Heart right ventricle (tissue), 16 donors: Measurements from ENCODE around the gene NRIP1. TPM values are rescaled to one million over a fixed set of nuclear protein-coding genes. Genes with fewer than 3 reads are reported as not detected.

ENCODE experiments used
- ATAC-seq, 8 donors: fragments of 200-7000 bp; cut with Tn5 transposase; one replicate each; pipeline ENCODE4 v1.9.1; 2020; ENCODE audit warnings: mild to moderate bottlenecking in 8 of 8, moderate library complexity in 8 of 8, moderate number of reproducible peaks in 1 of 8
- DNase-seq, 2 donors: peaks; one replicate each; pipeline ENCODE4 v3.0.0-alpha.2; 2020
- H3K27ac ChIP-seq, 10 donors: fragments of 200-600 bp; sonication (generic) in 2 of 10; one replicate each; pipeline versions ENCODE4 v1.5.0 to v1.8.0; 2020 to 2022; ENCODE audit warnings: mild to moderate bottlenecking in 3 of 10
- H3K27me3 ChIP-seq, 7 donors: fragments of 200-600 bp; one replicate each; pipeline ENCODE4 v1.8.0; 2021 to 2022; ENCODE audit warnings: mild to moderate bottlenecking in 2 of 7
- H3K36me3 ChIP-seq, 9 donors: fragments of 200-600 bp; sonication (generic) in 1 of 9; one replicate each; pipeline versions ENCODE4 v1.5.0 to v1.8.0; 2020 to 2022; ENCODE audit warnings: mild to moderate bottlenecking in 2 of 9
- H3K4me1 ChIP-seq, 9 donors: fragments of 200-600 bp; sonication (generic) in 1 of 9; one replicate each; pipeline versions ENCODE4 v1.5.0 to v1.8.0; 2020 to 2022; ENCODE audit warnings: mild to moderate bottlenecking in 4 of 9
- H3K4me3 ChIP-seq, 10 donors: fragments of 200-600 bp; sonication (generic) in 2 of 10; one replicate each; pipeline versions ENCODE4 v1.5.0 to v1.8.0; 2020 to 2022; ENCODE audit warnings: mild to moderate bottlenecking in 7 of 10, moderate library complexity in 2 of 10
- H3K9me3 ChIP-seq, 11 donors: fragments of 200-600 bp in 10 of 11; sonication (generic) in 2 of 11; one replicate each; pipeline versions ENCODE4 v1.5.0 to v1.8.0; 2013 to 2022; ENCODE audit warnings: mild to moderate bottlenecking in 2 of 11, control low read depth in 1 of 11, moderate library complexity in 1 of 11
- WGBS, 2 donors: extraction: QIAGEN DNeasy Blood & Tissue Kit; methylation state at CpG; one replicate each; pipeline ENCODE4 v1.1.7; 2013; ENCODE audit warnings: inconsistent platforms in 1 of 2; 5-methylcytosine and 5-hydroxymethylcytosine counted together
- intact Hi-C, 10 donors: fragments of 100-400 bp; cut with DNase I; formaldehyde crosslinking; loops; one replicate each; pipeline versions ENCODE4 v1.11.1 to v1.14.2; 2022
- polyA plus RNA-seq, 2 donors: library from polyadenylated mRNA; stranded (reverse); fragments of 200-250 nt; gene quantifications; one replicate each; pipeline ENCODE4 v1.2.3, GENCODE V29; 2013
- total RNA-seq, 10 donors: library from RNA; stranded (reverse); fragmentation: NEBNext Ultra II Directional in 3 of 10; extraction: Animal tissue kit (Norgen Biotek cat#: 25700) in 3 of 10; gene quantifications; one replicate each; pipeline versions ENCODE4 v1.2.1 to v1.2.4, GENCODE V29; 2021 to 2023
- TF ChIP-seq, protein P1 (sequence below), 9 donors: fragments of 200-600 bp; sonication (generic) in 2 of 9; IDR thresholded peaks; one replicate each; pipeline versions ENCODE4 v1.5.0 to v1.8.0; 2021 to 2022; ENCODE audit warnings: antibody characterized with exemption in 9 of 9, mild to moderate bottlenecking in 5 of 9, moderate library complexity in 1 of 9
- donor health status: Arrhythmogenic right ventricular cardiomyopathy.
- donor health status: ischemic (EF 13 %, LVEDD 7.1; RV severe dilation, severe dysfunction).
- donor health status: healthy with polysubstance abuse.
- donor health status: DM: no; HTN: yes; CAD: no.
- donor health status: DM: no; HTN: no; CAD: no.
- donor health status: ischemic (EF 25% LVEDD 6.9; RV normal size, moderate dysfunction).
- donor health status: ischemic (EF 25% LVEDD 5.7; RV mildly dilated, moderate dysfunction).
- donor health status: healthy.
- donor health status: DM: yes; HTN: yes; CAD: no.
- donor health status: Ischemic cardiomyopathy.
- donor health status: ischemic (EF 35%, LVEDD 5.7; RV mildly dilated, moderate dysfunction).
- donor health status: nonischemic (EF 11% LVEDD 7.7; RV severe dilation, severe dysfunction).
- donor health status: DM: yes; HTN: yes; CAD: no.
- donor health status: PGD.
- donor health status: ischemic (EF 29% LVEDD 5.4; RV normal size, mild dysfunction).
- donor health status: nonischemic (EF 23%, LVEDD 6.1; RV moderate dilation, normal function).

The NRIP1 gene
- total and polyA plus RNA-seq, 12 donors: 3.2 to 40.3 (median 17.4) TPM

- TF ChIP-seq, protein P1, sequence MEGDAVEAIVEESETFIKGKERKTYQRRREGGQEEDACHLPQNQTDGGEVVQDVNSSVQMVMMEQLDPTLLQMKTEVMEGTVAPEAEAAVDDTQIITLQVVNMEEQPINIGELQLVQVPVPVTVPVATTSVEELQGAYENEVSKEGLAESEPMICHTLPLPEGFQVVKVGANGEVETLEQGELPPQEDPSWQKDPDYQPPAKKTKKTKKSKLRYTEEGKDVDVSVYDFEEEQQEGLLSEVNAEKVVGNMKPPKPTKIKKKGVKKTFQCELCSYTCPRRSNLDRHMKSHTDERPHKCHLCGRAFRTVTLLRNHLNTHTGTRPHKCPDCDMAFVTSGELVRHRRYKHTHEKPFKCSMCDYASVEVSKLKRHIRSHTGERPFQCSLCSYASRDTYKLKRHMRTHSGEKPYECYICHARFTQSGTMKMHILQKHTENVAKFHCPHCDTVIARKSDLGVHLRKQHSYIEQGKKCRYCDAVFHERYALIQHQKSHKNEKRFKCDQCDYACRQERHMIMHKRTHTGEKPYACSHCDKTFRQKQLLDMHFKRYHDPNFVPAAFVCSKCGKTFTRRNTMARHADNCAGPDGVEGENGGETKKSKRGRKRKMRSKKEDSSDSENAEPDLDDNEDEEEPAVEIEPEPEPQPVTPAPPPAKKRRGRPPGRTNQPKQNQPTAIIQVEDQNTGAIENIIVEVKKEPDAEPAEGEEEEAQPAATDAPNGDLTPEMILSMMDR (IDR thresholded peaks at IDR 0.05): no peak
- no peak for ATAC-seq
- WGBS, 2 donors: 87 to 88% methylated on average over 5 of the region's 5 CpGs
Observed at GRCh38 chr21:15027056-15027455, 37.7 kb downstream of the NRIP1 start.

GRCh38 chr21:15026370-15026769, 38.4 kb downstream of the NRIP1 start:
- DNase-seq: no peak
- ATAC-seq: no peak
- TF ChIP-seq, protein P1 (IDR thresholded peaks at IDR 0.05): no peak
- WGBS, 2 donors: 86 to 88% methylated on average over 2 of the region's 2 CpGs
- no peaks in the 10 kb centered on the region for H3K27me3 ChIP-seq
- H3K36me3 ChIP-seq: no peaks in the 10 kb centered on the region
- intact Hi-C loops: no loop called here
- H3K4me1 ChIP-seq: peaks cover 0 to 18% (median 0%) of the 10 kb centered on the region in 9 donors
- no peak overlapping the region for H3K4me3 ChIP-seq
- H3K27ac ChIP-seq: no peak overlapping the region
- H3K9me3 ChIP-seq: peaks cover 0 to 3% (median 0%) of the 10 kb centered on the region in 11 donors

More at GRCh38 chr21:15027056-15027455, 37.7 kb downstream of the NRIP1 start:
- no peaks in the 10 kb centered on the region for H3K27me3 ChIP-seq
- H3K36me3 ChIP-seq: no peaks in the 10 kb centered on the region
- peaks cover 0 to 18% (median 3%) of the 10 kb centered on the region in 9 donors for H3K4me1 ChIP-seq
- no peak for DNase-seq
- intact Hi-C loops: no loop called here
- H3K4me3 ChIP-seq: no peak overlapping the region
- peaks cover 0 to 1% (median 0%) of the 10 kb centered on the region in 11 donors for H3K9me3 ChIP-seq
- no peak overlapping the region for H3K27ac ChIP-seq

DNA sequence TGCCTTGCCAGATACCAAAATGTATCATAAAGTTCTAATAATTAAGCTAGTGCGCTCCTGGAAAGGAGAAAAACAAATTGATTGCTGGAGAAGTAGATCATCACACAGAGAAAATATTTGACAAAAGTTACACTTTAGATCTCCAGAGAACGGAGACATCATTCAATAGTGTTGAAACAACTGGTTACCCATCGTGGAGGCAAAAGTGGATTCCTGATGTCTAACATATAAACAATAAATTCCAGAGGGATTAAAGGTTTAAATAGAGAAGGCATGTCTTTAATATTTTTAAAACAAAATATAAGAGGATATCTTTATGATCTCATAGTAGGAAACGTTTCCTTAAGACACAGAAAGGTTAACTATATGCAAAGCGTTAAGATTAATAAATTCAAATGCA, 41.0 kb downstream of the NRIP1 start:
- DNase-seq (no peak), ATAC-seq (no peak)
- H3K27me3 ChIP-seq: no peaks in the 10 kb centered on the region
- intact Hi-C loops: no loop called here
- no peaks in the 10 kb centered on the region for H3K36me3 ChIP-seq
- no peak overlapping the region for H3K27ac ChIP-seq
- WGBS, 2 donors: 83 to 85% methylated on average over 5 of the region's 5 CpGs
- H3K9me3 ChIP-seq: peaks cover 0 to 3% (median 0%) of the 10 kb centered on the region in 11 donors
- H3K4me1 ChIP-seq: peaks cover 0 to 14% (median under 1%) of the 10 kb centered on the region in 9 donors
- TF ChIP-seq, protein P1 (IDR thresholded peaks at IDR 0.05): no peak
- H3K4me3 ChIP-seq: no peak overlapping the region

DNA sequence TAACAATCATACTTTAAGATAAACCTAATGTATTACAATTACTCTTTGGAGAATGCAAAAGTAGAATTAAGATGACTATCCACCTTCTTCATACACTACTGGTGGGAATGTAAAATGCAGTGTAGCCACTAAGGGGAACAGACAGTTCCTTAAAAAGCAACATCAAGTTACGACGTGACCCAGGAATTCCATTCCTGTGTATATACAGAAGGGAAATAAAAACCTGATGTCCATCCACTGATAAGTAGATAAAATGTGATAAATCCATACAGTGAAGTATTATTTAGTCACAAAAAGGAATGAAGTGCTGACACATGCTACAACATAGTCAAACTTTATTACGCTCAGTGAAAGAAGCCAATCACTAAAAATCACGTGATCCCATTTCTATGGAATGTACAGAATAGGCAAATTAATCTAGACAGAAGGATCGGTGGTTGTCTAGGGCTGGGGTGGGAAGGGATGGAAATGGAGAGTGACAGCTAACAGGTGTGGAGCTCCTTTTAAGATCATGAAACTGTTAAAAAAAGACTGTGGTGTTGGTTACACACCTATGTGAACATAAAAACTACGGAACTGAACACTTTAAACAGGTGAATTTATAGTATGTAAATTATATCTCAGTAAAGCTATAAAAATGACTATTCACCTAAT, 42.1 kb downstream of the NRIP1 start:
- peaks cover 0 to 14% (median 7%) of the 10 kb centered on the region in 9 donors for H3K4me1 ChIP-seq
- no peak overlapping the region for H3K4me3 ChIP-seq
- H3K27ac ChIP-seq: no peak overlapping the region
- intact Hi-C loops: no loop called here
- DNase-seq (no peak), ATAC-seq (no peak)
- H3K9me3 ChIP-seq: peaks cover 0 to 3% (median 0%) of the 10 kb centered on the region in 11 donors
- no peaks in the 10 kb centered on the region for H3K27me3 ChIP-seq
- H3K36me3 ChIP-seq: no peaks in the 10 kb centered on the region
- TF ChIP-seq, protein P1 (IDR thresholded peaks at IDR 0.05): no peak
- WGBS, 2 donors: 76 to 81% methylated on average over 6 of the region's 6 CpGs
